ENCODE measurements around the gene JAK3. TPM values are rescaled to one million over a fixed set of nuclear protein-coding genes. Genes with fewer than 3 reads are reported as not detected.

Gene JAK3
- total and polyA plus RNA-seq, 2 of the 8 experiments (the other 6 are each of a cell fraction or from before 2014, with no cell fraction given) = 4.0 to 4.7 TPM

DNA sequence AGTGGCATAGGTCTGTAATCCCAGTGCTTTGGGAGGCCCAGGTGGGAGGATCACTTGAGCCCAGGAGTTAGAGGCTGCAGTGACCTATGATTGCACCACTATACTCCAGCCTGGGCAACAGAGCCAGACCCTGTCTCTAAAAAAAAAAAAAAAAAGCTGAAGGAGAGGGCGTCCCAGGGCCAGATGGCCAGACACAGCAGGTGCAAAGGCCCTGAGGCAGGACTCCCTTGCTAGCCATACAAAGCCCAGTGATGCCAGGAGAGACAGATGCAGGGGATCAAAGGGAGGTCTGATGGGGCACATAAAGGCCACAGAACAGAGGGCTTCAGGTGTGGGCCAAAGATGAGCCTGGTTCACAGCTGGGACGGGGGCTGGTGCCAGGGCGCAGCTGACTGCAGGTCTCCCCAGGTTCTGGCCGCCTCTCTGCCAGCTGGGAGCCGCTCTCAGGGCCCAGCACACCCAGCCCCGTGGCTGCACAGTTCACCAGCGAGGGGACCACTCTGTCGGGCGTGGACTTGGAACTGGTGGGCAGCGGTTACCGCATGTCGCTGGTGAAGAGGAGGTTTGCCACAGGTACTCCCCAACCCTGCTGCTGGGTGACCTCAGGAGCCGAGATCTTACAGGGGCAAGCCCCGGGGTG lies 60.4 kb downstream of the JAK3 start (continued):
- TF ChIP-seq, protein P1, sequence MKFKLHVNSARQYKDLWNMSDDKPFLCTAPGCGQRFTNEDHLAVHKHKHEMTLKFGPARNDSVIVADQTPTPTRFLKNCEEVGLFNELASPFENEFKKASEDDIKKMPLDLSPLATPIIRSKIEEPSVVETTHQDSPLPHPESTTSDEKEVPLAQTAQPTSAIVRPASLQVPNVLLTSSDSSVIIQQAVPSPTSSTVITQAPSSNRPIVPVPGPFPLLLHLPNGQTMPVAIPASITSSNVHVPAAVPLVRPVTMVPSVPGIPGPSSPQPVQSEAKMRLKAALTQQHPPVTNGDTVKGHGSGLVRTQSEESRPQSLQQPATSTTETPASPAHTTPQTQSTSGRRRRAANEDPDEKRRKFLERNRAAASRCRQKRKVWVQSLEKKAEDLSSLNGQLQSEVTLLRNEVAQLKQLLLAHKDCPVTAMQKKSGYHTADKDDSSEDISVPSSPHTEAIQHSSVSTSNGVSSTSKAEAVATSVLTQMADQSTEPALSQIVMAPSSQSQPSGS (IDR thresholded peaks at IDR 0.05; ENCODE audit: low read length) = no peak
- no peak for TF ChIP-seq SP2 (IDR thresholded peaks at IDR 0.05; ENCODE audit: low read length)

Data from H1 (cell line).